GM12865 (cell line): Measurements from ENCODE around the gene KCNK5.

Experiments used
- DNase-seq: peaks from one replicate; pipeline ENCODE4 v3.0.0; 2010; ENCODE audit warnings: low read depth
- H3K4me3 ChIP-seq: 2 replicates; pipeline ENCODE4 v1.5.1; 2011; ENCODE audit warnings: mild to moderate bottlenecking, low read depth, low read length, control low read depth
- CTCF ChIP-seq: IDR thresholded peaks from 2 replicates; pipeline ENCODE4 v1.5.1; 2011; ENCODE audit warnings: low read length, control low read depth, low read depth, inconsistent platforms; ENCODE audit not compliant: insufficient read depth; ENCODE audit errors: missing control alignments

Gene KCNK5

DNA sequence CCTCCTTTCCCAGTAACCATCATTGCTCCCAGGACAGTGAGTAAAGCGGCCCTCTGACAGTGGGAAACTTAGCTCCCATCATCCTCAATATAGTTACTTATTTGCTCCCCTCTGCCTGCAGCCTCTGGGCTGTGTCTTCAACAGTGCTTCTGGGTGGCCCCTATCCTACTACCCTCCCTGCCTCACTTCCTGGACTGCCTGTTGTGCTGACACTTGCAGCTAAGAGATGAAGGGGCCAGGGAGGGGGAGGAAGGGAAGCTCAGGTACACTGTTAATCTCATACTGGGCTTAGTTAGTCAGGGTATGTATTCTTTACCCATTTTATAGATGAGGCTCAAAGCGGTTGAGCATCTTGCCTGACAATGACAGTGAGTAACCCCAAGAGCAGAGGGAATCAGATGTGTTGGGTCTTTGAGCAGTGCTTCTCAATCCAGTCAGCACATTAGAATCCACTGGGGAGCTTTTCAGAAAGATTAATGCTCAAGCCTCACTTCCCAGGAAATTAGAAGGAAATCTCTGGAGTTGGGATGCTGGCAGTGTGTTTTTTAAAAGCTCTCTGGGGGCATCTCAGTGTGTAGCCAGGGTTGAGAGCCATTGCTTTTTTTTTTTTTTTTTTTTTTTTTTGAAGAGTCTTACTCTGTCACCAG lies 27.1 kb upstream of the KCNK5 start:
- no peak for DNase-seq
- no peak for TF ChIP-seq CTCF
- no peak overlapping the region for H3K4me3 ChIP-seq

GRCh38 chr6:39254999-39255535 lies 25.8 kb upstream of the KCNK5 start:
- TF ChIP-seq CTCF = no peak
- DNase-seq = no peak
- no peak overlapping the region for H3K4me3 ChIP-seq

DNA sequence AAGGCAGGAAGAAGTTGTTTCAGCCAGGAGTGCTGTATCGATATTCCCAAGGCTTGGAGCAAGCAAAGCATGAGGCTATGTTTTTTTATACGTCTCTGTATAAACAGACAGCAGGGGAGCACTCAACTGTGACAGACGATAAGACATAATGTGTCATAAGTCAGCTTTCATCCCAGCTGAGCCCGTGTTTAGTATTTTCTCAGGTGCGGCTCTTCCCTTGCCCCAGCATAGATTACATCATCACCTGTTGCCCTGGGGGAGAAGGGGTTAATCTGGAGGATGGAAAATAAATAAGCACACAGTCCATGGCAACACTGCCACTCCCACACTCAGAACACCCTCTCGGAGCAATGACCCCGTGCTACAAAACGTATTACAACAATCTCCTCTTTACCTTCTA lies 22.1 kb upstream of the KCNK5 start:
- no peak overlapping the region for H3K4me3 ChIP-seq
- no peak for TF ChIP-seq CTCF
- DNase-seq = no peak

DNA sequence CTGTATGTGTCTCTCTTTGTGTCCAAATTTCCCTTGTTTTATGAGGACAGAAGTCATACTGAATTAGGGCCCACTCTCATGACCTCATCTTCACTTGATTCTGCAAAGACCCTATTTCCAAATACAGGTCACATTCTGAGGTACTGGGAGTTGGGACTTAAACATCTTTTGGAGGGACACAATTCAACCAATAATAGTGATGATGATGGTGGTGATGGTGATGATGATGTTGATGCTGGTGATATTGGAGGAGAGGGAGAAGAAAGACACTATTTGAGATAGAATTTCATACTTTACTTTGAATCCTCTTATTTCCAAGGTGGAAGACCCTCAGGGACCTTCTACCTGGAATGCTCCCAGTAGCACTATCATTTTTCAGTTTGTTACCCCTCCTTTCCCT lies 21.2 kb upstream of the KCNK5 start:
- TF ChIP-seq CTCF = no peak
- no peak overlapping the region for H3K4me3 ChIP-seq
- DNase-seq = no peak

DNA sequence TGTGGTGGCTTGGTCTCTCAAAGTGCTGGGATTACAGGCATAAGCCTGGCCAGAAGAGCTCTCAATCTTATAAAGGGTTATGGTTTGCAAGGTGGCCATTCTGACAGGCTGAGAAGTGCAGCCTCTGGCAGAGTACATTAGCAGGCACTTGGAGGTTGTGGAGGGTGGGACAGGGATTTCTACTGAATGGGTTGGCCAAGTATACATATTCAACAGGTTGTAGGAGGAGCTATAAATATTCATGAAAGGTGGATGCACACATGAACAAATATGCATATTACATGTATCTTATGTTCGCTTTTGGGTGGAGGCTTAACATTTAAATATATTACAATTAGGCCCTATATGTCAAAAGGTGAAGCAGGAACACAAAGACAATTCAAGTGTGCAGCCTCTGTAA lies 20.0 kb upstream of the KCNK5 start:
- no peak for DNase-seq
- TF ChIP-seq CTCF = no peak

DNA sequence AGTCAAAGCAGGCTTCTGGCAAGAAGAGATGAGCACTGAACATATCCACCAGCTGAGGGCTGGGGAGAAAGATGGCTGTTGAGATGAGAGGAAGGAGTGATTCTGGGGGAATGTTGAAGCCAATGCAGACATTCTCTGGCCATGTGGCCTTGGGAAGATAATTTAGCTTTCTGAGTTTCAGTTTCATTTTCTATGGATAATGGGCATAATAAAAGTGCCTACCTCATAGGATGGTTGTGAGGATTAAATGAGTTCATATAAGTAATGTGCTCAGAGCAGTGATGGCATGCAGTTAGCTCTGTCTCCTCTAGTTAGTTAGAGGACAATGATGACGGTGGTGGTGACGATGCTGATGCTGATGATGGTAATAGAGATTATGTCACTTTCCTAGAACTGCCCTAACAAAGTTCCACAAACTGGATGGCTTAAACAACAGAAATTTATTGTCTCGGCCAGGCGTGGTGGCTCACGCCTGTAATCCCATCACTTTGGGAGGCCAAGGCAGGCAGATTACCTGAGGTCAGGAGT lies 18.5 kb upstream of the KCNK5 start:
- H3K4me3 ChIP-seq = no peak overlapping the region
- DNase-seq = no peak
- TF ChIP-seq CTCF = no peak

More for the DNA sequence above, 20.0 kb upstream of the KCNK5 start:
- H3K4me3 ChIP-seq = no peak overlapping the region

DNA sequence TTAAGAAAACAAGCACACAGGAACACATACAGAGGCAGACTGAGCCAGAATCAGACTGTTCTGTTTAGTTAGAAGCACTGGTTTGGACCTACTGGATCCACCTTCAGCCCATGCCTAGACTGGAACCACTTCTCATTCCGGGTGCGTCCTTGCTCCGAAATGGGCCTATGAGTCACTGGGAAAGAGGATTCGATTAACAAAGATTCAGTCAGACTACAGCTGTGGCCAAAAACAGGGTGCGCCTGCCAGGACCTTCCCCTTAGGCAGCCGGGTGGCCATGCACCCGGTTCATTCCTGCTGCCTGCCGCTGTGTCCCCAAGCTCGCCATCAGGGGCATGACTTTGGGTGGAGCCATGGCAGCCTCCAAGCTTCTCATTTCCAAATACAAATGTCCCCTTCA lies 14.5 kb upstream of the KCNK5 start:
- TF ChIP-seq CTCF = no peak
- no peak for DNase-seq
- no peak overlapping the region for H3K4me3 ChIP-seq
